ENCODE data around the gene PPP6R1. TPM values are rescaled to one million over a fixed set of nuclear protein-coding genes. Genes with fewer than 3 reads are reported as not detected.
A peak's percentile ranks its signal among the peaks of the same experiment; 100 is the strongest.
"Not testable (repeated sequence)": the region's sequence is repeated elsewhere in the genome, so short reads cannot be mapped to it uniquely, and the experiment has no call there.

The PPP6R1 gene
- total RNA-seq, 2 donors from 2014 or later: 56.6 to 59.5 TPM

GRCh38 chr19:55229789-55230182, 29.0 kb downstream of the PPP6R1 start:
- ATAC-seq (no peak), DNase-seq (no peak)
- intact Hi-C loops (cut with DNase I, micrococcal nuclease): no loop called here

DNA sequence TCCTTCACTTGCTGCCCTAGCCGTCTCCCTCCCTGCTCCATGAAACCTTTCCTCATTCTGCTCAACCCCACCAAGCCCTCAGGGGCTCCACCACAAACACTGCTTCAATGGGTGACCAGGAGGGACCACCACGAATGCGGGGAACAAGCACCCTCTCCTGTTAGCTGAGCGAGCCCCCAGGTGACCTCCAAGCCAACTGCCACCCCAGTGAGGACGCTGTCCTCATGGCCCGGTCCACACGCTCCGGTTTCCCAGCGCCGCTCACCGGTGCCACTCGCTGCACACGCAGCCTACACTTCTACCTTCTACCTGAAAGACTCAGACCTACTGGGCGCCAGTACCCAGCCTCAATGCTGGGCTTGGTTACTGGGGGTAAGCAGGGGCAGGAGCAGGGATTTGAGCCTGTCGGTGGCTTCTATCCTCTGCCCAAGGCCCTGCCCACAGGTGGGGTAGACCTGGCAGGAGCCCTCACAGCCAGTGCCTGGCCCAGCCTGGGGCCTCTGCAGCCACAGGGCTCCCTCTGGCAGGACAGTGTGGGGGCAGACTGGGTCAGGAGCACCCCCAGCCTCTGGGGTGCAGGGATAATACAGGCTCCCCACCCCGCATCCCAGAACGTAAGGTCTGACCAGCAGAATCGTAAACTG, 29.6 kb downstream of the PPP6R1 start:
- DNase-seq: no peak
- intact Hi-C loops (cut with DNase I, micrococcal nuclease): no loop called here
- no peak for ATAC-seq

GRCh38 chr19:55228403-55229031, 30.3 kb downstream of the PPP6R1 start, which contains the start of gene TMEM86B:
TSS of gene TMEM86B (minus strand) at chr19:55228763. CDS start at chr19:55228741, 22 bp downstream.
- DNase-seq (no peak), ATAC-seq (peak; percentile 66)
- intact Hi-C loops (cut with DNase I, micrococcal nuclease): no loop called here

GRCh38 chr19:55228015-55228391, 30.8 kb downstream of the PPP6R1 start:
- DNase-seq (no peak), ATAC-seq (no peak)
- intact Hi-C loops (cut with DNase I, micrococcal nuclease): no loop called here

- no peak for ATAC-seq
- DNase-seq: no peak
- intact Hi-C loops (cut with DNase I, micrococcal nuclease): no loop called here
These were observed 31.4 kb downstream of the PPP6R1 start for GRCh38 chr19:55227241-55228014.

GRCh38 chr19:55226788-55227187, 32.0 kb downstream of the PPP6R1 start:
- DNase-seq (no peak), ATAC-seq (no peak)
- intact Hi-C loops (cut with DNase I, micrococcal nuclease): no loop called here

DNA sequence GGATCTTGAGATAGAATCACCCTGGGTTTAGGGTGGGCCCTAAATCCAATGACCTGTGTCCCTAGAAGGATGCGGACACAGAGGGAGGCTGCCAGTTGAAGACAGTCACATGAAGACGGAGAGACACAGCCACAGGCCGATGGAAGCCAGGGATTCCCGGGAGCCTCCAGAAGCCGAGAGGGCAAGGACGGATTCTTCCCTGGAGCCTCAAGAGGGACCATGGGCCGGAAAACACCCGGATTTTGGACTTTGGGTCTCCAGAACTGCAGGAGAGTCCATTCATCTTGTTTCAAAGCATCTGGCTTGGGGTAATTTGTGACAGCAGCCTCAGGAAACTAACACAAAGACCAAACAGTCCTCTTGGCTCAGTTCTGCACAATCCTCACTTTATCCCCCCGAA, 32.5 kb downstream of the PPP6R1 start:
- no peak for ATAC-seq
- intact Hi-C loops (cut with DNase I, micrococcal nuclease): no loop called here
- no peak for DNase-seq

GRCh38 chr19:55225415-55225958, 33.3 kb downstream of the PPP6R1 start:
- DNase-seq (no peak), ATAC-seq (no peak)
- intact Hi-C loops (cut with DNase I, micrococcal nuclease): no loop called here

DNA sequence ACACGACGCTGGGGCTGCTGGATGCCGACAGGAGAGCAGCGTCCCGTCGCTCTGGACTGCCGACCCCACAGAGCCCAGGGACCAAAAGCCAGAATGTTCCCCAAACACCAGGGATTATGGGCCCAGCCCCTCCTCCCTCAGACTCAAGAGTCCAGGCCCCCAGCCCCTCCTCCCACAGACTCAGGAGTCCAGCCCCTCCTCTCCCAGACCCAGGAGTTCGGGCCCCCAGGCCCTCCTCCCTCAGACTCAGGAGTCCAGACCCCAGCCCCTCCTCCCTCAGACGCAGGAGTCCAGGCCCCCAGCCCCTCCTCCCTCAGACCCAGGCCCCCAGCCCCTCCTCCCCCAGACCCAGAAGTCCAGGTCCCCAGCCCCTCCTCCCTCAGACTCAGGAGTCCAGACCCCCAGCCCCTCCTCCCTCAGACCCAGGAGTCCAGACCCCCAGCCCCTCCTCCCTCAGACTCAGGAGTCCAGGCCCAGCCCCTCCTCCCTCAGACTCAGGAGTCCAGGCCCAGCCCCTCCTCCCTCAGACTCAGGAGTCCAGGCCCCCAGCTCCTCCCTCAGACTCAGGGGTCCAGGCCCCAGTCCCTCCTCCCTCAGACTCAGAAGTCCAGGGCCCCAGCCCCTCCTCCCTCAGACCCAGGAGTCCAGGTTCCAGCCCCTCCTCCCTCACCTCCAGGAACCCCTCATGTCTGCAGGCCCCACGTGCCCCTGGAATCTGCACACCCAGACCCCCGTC, 34.0 kb downstream of the PPP6R1 start:
- intact Hi-C loops (cut with DNase I, micrococcal nuclease); ATAC-seq: not testable (repeated sequence)

DNA sequence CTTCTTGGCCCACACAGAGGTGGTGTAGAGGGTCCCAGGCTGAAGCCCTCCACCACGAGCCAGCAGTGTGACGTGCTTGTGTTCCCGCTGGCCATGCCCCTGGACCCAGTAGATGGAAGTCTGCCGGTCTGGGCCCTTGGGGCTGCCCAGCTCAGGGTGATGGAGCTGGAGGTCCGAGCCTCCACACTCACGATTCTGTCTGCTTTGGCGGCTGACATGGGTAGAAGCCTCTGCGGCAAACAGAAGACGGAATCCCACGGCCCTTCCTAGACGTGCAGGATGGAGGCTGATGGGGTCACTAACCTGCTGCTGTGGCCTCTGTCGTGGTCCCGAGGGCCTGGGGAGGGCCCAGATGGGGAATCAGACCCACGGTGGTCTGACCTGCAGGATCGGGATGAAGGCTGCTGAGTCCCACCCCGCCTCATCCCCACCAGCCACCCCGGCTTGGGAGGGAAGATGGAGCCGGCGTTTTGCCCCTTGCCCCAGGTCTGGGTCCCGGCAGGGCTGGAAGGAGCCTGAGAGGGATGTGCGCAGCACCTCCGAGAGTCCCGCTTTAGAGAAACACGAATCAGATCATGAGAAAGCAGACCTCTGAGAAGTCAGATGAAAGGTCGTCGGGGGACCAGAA, 34.7 kb downstream of the PPP6R1 start:
- DNase-seq (no peak), ATAC-seq (no peak)
- intact Hi-C loops (cut with DNase I, micrococcal nuclease): no loop called here

More for the DNA sequence above, 34.0 kb downstream of the PPP6R1 start:
- not testable (repeated sequence) for DNase-seq

GRCh38 chr19:55223291-55224037, 35.4 kb downstream of the PPP6R1 start:
- DNase-seq (no peak), ATAC-seq (peak; percentile 14)
- intact Hi-C loops (cut with DNase I, micrococcal nuclease): no loop called here

DNA sequence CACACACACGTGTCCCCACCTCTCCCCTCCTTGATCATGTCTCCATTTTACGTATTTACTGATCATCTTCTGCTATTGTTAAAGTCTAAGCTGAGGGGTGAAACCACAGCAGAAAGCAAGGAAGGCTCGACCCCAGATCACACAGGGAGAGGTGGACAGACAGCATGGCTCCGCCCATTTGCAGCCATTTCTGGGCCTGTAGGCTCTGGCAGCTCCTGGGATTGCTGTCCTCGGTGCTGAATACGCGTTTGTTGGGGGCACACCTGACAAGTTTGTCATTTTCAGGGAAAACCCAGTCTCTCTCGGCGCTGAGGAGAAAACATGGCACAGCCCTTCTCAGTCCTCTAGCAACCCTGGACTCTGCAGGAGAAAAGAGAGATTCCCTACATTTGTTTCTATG, 38.3 kb downstream of the PPP6R1 start:
- intact Hi-C loops (cut with DNase I, micrococcal nuclease): no loop called here
- no peak for DNase-seq

DNA sequence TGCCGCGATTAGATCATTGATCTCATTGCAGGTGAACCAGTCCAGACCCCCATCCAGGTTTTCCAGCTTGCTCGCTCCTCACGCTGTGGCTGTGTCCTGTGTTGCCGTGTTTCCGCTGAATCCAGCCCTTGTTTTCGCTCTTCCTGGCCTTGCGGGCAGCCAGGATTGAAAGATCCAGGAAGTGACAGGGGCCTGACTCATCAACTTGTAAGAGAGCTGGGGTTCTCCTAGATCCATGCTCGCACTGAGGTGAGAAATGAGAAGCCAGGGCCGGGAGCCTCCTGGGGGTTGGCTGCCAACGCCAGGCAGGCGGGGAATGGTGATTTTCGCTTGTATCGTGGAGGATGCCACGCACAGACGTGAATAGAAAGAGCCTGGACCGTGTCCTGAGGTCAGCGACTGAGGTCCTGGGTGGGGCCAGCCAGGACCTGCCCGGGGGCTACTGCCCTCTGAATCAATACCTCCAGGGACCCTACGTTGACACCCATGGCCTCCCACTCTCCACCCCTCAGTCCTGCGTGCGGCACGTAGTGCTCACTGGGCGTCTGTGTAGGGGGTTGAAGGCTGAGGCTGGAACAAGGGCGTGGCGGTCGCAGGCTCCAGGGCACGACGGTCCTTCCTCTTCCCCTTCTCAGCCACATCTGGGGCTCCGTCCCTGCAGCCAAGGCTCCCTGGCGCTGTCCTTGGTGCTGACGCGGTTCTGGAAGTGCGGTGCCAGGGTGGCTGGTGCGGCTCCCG, 42.2 kb downstream of the PPP6R1 start:
- peak; percentile 90 for ATAC-seq

More for the DNA sequence above, 38.3 kb downstream of the PPP6R1 start:
- no peak for ATAC-seq

DNA sequence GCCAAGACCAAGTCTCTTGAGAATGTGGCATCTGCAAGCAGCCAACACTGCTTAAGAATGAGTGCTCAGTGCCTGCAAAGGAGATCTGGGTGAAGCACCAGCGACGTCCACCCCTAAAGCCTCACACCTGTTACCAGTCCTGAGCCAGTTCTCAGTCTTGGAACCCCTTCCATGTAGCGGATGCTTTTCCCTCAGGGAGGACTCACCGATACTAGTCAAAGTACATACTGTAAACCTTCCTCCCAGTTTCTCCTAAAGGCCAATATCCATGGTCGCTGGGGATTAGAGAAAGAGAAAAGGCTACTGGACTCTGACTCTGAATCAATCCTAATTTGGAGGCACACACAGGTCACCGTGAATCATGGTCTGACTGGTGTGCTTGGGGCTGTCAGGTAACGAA, 45.3 kb downstream of the PPP6R1 start:
- no peak for ATAC-seq
- no peak for DNase-seq
- intact Hi-C loops (cut with DNase I, micrococcal nuclease): no loop called here

More for the DNA sequence above, 42.2 kb downstream of the PPP6R1 start:
- peak; percentile 86 to 89 for DNase-seq
- intact Hi-C loops (cut with DNase I, micrococcal nuclease): no loop called here

- peak; percentile 27 for ATAC-seq
- peak in 1 of 2 donors; percentile 80 for DNase-seq
- intact Hi-C loops (cut with DNase I, micrococcal nuclease): no loop called here
These were observed 46.4 kb downstream of the PPP6R1 start for GRCh38 chr19:55212447-55212846.

GRCh38 chr19:55209693-55210472, 48.9 kb downstream of the PPP6R1 start:
- no peak for DNase-seq
- peak; percentile 2 for ATAC-seq
- intact Hi-C loops (cut with DNase I, micrococcal nuclease): no loop called here
